GM15510 (cell line): Measurements from ENCODE around the gene CTAGE9.

Experiments used
- POLR2A ChIP-seq: IDR thresholded peaks from 3 replicates; pipeline ENCODE4 v1.6.1; 2011; ENCODE audit warnings: borderline replicate concordance; ENCODE audit not compliant: insufficient read length; ENCODE audit errors: extremely low read depth

Gene CTAGE9

DNA sequence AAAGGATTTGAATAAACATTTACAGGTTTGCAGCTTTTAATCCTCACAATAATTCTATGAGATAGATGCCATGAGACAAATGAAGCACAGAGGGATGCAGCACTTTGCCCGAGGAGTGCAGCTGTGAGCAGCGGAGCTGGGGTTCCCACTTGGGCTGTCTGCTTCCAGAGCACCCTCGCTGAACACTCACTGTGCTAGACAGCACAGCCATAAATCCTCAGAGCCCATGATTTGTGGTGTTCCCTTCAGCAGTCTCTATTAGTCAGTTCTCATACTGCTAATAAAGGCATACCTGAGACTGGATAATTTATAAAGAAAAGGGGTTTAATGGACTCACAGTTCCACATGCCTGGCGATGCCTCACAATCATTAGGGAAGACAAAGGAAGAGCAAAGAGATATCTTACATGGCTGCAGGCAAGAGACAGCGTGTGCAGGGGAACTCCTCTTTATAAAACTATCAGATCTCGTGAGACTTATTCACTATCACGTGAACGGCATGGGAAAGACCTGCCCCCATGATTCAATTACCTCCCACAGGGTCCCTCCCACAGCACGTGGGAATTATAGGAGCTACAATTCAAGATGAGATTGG, 25.3 kb upstream of the CTAGE9 start:
- no peak for TF ChIP-seq POLR2A

DNA sequence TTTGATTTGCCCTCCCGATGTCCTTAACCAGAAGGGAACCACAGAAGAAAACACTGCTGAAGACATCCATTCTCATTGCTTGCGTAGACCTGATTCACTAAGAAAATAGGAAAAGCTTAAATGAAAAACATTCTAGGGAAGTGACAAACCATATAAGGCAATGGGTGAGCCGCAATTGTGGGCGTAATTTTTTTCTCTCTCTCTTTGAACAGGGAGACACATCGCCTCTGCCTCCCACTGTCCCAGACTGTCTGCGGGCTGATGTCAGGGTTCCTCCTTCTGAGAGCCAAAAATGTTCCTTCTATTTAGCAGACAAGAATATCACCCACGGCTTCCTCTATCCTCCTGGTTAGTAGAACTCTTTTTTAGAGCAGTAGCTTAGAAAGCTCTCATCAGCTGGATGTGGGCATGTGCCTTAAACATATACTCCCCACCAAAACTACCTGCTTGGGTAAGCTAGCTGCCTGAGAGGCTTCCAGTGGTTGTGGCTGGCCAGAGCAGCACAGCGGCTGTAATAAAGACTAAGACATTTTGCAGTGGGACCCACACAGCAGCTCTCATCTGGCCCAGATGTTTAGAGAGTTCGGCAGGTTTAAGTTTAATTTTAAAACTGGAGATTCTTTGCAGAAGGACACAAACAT, 22.7 kb upstream of the CTAGE9 start:
- TF ChIP-seq POLR2A = no peak

DNA sequence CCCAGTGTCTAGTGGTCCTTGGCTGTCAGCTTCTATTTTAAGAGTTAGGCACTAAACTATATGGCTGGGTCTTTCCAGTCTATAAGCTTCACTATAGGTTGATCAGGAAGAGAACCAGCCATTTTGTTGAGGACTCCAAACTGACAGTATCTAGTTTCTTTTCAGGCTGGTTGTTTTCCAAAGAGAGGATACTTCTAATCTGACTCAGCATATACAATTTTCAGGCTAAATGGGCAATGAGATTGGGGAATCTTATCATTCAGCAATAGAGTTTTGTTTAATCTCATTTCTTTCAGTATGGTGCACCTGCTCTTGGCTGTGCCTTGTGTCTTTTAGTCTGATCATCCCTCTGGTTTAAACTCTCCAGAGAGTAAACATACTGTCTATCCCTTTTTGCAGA, 20.4 kb upstream of the CTAGE9 start:
- TF ChIP-seq POLR2A = no peak

DNA sequence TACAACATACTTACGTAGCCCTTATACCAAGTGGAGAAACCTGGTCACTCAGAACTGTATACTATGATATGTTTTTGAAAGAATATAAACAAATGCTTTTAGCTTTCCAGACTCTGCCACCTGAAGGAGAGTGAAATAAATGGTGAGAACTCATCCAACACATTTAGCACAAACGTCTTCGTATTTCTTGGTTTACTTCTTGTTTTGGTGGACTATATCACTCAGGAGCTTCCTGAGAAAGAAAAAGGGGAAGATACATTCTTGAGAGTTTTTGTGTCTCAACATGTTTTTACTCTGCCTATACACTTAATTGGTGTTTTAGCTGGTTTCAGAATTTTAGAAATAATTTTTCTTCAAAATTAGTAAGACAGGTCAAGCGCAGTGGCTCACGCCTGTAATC, 19.4 kb upstream of the CTAGE9 start:
- TF ChIP-seq POLR2A = no peak

DNA sequence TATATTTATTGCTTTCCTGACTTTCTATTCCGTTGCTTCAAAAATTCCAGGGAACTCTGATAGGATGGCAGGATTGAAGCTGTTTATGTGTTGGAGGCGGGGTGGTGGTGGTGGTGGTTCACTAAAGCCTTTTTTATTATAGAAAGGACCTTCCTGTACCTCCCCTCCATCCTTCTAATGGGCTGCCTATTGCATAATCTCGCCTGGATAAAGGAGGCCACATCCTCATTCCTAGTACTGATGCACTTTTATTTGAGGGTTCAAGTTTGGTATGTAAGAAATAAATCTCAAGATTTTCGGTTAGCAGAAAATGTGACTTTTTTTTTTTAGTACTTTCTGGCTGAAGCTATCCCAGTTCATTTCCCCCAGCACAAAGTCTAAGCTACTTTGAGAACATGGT, 18.7 kb upstream of the CTAGE9 start:
- TF ChIP-seq POLR2A = no peak

DNA sequence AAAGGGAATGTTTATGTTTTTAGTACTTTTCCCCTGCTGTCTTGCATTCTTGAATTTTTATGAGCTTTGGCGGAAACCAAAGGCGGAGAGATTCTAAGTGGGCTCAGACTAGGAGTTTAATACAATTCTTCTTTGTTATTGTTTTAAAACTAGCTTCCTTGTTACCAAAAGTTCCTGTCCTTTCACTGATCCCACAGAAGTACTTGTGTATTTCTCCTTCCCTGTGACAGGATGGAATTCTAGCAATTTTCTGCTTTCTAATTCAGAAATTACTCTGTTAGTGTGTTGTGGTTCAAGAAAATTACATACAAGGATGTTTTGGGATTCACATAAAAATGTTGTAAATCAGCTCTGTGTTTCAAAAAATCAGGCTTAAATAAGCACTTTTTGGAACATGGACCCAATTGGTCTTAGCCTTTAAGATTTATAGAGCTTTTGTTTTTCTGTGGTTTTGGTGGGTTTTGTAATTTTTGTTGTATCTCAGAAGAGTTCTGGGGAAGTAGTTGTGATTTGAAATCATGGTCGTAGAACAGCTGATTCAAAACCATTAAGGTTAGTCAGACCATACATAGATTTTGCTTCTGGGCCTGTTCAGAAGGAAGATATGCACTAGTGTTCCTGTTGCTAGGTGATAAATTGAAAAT, 17.6 kb upstream of the CTAGE9 start:
- TF ChIP-seq POLR2A = no peak

DNA sequence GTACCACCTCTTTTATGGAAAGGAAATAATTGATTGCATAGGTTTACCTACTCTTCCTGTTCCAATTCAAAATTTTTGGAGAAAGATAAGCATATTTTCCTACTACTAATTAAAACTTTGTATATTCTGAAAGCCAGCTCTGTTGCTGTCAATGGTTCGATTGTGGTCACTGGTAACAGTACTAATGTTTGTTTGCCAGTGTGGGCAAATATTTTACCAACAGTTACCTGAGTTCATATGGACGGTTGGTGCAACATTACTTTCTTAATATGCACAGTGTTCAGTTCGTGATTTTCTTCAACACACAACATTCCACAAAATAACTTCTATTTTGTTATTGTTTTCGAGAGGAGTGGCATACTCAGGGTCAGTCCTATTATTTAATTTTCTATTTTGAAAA, 17.1 kb upstream of the CTAGE9 start:
- no peak for TF ChIP-seq POLR2A

DNA sequence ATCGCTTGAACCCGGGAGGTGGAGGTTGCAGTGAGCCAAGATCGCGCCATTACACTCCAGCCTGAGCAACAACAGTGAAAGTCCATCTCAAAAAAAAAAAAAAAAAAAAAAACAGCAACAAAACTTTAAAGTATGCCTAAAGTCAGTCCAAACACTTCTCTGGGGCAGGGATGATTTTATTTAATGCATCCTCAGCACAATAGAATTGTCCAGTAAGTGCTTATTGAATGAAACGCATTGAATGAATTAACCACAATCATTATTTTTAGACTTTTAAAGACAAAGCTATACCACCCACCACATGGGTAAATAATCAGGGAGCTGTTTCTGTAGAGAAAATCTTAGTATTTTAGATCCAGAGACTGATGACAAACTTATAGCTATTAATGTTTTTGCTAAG, 16.6 kb upstream of the CTAGE9 start:
- no peak for TF ChIP-seq POLR2A

DNA sequence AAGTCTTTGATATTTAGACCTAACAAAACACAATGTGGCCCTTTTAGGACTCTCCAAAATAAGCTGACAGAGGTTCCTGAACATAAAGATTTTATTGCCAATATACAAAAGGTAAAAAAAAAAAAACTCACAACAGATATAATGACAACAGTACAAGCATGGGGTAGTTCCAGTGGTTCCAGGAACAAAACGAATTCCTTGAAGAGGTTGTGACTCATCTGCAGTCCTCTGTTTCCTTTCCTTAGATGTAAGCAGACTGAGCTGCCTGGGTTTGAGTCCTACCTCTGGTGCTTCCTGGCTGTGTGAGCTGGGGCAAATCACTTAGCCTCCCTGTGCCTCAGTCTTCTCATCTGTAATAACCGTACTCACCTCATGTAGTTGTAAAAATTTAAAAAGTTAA, 13.3 kb upstream of the CTAGE9 start:
- no peak for TF ChIP-seq POLR2A

DNA sequence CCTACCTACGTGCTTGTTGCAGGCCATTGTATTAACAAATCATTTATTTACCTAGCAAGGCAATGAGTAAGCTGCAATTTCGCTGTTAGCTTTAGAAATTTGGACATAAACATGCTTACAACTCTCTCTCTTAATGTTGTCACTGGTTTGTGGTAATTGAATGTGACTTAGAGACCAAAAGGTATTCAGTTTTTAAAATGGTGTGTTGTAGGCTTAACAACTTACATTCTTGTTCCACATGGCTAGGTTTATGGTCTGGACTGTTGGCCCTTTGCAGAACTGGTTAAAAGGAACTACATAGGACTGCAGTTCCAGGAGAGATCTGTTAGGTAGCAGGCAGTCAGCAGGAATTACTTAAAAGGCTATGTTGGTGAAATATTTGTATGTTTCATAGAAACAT, 10.3 kb upstream of the CTAGE9 start:
- no peak for TF ChIP-seq POLR2A

DNA sequence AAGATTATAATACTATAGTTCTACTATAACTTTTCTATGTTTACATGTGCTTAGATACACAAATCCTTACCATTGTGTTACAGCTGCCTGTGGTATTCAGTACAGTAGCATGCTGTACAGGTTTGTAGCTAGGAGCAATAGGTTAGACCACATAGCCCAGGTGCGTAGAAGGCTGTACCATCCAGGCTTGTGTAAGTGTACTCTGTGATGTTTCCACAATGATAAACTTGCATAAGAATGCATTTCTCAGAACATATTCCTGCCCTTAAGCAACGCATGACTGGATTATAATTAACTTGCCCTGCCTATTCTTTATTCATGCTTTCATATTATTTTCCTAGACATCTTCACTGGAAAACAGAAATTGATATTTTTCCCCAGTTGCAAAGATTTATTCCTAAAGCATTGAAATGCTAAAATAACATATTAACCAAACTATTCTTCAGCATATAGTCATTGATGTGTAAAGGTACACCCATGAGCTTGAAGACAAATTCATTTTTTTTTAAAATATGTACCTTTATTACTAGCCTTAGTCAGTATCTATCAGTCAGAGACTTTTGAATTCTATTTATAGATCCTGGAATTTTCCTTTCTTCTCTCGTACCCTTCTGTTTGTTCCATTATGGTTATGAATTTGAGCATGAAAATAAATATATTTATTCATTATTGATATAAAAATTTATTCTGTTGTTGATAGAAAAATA, 7.2 kb upstream of the CTAGE9 start:
- no peak for TF ChIP-seq POLR2A

DNA sequence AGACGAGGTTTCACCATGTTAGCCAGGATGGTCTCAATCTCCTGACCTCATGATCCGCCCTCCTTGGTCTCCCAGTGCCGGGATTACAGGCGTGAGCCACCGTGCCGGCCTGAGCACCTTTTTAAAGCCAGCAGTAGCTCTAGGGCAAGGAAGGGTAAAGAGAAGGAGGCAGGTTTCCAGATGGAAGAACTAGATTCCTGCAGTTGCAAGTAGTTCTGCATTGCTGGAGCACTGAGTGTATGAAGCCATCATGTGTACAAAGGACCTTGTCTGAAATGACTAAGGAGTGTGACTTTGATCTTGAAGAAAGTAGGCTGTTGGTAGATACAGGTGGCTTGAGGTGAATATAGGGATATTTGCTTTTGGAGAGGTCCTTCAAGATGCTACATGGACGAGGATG, 13.9 kb downstream of the CTAGE9 start:
- no peak for TF ChIP-seq POLR2A

DNA sequence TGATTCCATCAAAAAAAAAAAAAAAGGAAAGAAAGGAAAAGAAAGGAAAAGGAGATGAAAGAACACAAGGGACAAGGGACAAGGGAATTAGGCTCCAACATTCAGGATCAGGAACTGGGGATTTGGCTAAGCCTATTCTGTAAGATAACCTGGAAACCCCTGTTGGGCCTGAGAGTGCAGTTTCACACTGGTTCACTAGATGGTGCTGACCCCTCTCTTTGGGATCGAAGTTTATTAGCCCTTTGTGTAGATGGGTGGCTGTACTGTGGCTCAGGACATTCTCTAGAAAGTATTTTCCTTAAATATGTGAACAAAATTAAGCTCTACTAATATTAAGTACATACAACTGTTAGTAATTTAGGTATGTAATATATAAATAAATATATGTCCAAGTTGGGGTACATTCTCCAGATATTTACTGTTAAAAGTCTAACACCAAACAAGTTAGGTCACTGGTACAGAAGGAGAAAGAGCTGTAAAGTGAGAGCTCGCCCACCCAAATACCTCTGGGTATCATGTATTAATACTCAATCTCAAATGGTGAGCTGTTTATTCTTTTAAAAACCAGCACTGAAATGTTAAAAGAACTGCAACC, 15.9 kb downstream of the CTAGE9 start:
- no peak for TF ChIP-seq POLR2A

DNA sequence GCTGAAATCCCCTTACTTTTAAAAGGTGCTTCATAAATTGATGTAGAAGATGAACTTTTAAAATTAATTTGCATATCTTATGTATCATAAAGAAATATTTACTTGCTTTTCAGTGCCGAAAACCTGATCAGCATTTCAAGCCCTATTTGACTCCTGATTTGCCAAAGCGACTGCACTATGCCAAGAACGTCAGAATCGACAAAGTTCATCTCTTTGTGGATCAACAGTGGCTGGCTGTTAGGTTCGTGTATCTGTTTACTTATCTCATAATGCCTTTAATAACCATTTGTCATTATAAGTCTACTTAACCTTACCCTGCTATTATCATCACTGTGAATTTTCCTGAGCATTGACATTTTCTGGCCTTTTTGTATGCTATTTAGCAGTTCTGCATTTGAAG, 17.4 kb downstream of the CTAGE9 start:
- no peak for TF ChIP-seq POLR2A

DNA sequence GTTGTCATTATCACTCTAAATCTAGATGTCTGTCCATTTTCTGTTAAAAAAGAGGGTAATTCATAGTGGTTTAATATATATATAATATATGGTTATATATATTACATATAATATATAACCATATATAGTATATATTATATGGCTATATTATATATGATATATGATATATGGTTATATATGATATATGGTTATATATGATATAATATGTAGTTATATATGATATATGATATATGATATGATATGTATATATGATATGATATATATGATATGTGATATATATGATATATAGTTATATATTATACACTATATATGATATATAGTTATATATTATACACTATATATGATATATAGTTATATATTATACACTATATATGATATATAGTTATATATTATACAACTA, 18.2 kb downstream of the CTAGE9 start:
- no peak for TF ChIP-seq POLR2A
